Right lobe of liver (tissue), 6 donors: ENCODE results near the gene SLC4A4. TPM values are rescaled to one million over a fixed set of nuclear protein-coding genes. Genes with fewer than 3 reads are reported as not detected.
A peak's percentile ranks its signal among the peaks of the same experiment; 100 is the strongest.

Experiments
- ATAC-seq, 4 donors: fragments of 200-7000 bp; cut with Tn5 transposase; one replicate each; pipeline ENCODE4 v1.9.1; 2020; ENCODE audit warnings: mild to moderate bottlenecking in 4 of 4, moderate library complexity in 4 of 4
- DNase-seq, 3 donors: peaks; one replicate each; pipeline ENCODE4 v3.0.0-alpha.2; 2020
- H3K27ac ChIP-seq, 3 donors: fragments of 200-600 bp; one replicate each; pipeline ENCODE4 v1.8.0; 2022
- H3K27me3 ChIP-seq, 2 donors: fragments of 200-600 bp; one replicate each; pipeline ENCODE4 v1.8.0; 2022
- H3K36me3 ChIP-seq, 4 donors: fragments of 200-600 bp; sonication (generic) in 1 of 4; one replicate each; pipeline versions ENCODE4 v1.5.1 to v1.8.0; 2017 to 2022; ENCODE audit warnings: control low read depth in 1 of 4
- H3K4me1 ChIP-seq, 4 donors: fragments of 200-600 bp; sonication (generic) in 1 of 4; one replicate each; pipeline versions ENCODE4 v1.5.1 to v1.8.0; 2017 to 2022; ENCODE audit warnings: control low read depth in 1 of 4
- H3K4me3 ChIP-seq, 3 donors: fragments of 200-600 bp; one replicate each; pipeline ENCODE4 v1.8.0; 2022
- H3K9me3 ChIP-seq, 4 donors: fragments of 200-600 bp; sonication (generic) in 1 of 4; one replicate each; pipeline versions ENCODE4 v1.5.1 to v1.8.0; 2017 to 2022; ENCODE audit warnings: control low read depth in 1 of 4
- CTCF ChIP-seq, 4 donors: fragments of 200-600 bp in 3 of 4; fragments of 450-650 bp in 1 of 4; IDR thresholded peaks; one replicate each; pipeline versions ENCODE4 v1.5.1 to v1.8.0; 2016 to 2022; ENCODE audit warnings: antibody characterized with exemption in 4 of 4, mild to moderate bottlenecking in 2 of 4
- POLR2A ChIP-seq: fragments of 450-650 bp; IDR thresholded peaks from one replicate; pipeline ENCODE4 v1.6.1; 2017; ENCODE audit warnings: antibody characterized with exemption, mild to moderate bottlenecking
- WGBS: methylation state at CpG from one replicate; pipeline ENCODE4 v1.1.6; 2018; ENCODE audit warnings: low coverage, low lambda C conversion rate; ENCODE audit not compliant: insufficient coverage; ENCODE audit errors: missing lambda C conversion rate; 5-methylcytosine and 5-hydroxymethylcytosine counted together
- intact Hi-C, 2 donors: fragments of 100-400 bp; cut with DNase I; formaldehyde crosslinking; loops; one replicate each; pipeline versions ENCODE4 v1.11.2 to v1.14.1; 2022
- total RNA-seq, 6 experiments: library from RNA; depleted of rRNA in 2 of 6; stranded (reverse); fragments of >200 nt in 2 of 6; fragmentation: NEBNext Ultra II Directional in 3 of 6; extraction: Animal tissue kit (Norgen Biotek cat#: 25700) in 3 of 6; gene quantifications; one replicate each; pipeline versions ENCODE4 v1.1.0 to v1.2.4, GENCODE V29; 2016 to 2023
- donor health status: DM: no; HTN: yes; CAD: no.
- donor health status: DM: no; HTN: no; CAD: no.
- donor health status: DM: no; HTN: no; CAD: no.
- donor health status: DM: no; HTN: yes; CAD: no.
- donor health status: DM: no; HTN: yes; CAD: no.

The SLC4A4 gene
- total RNA-seq, 6 experiments from 2014 or later: 16.5 to 28.7 (median 24.4) TPM

- no peak overlapping the region for H3K4me3 ChIP-seq
- peak in 2 of 4 donors; percentile 31 to 89 for ATAC-seq
- no peaks in the 10 kb centered on the region for H3K27me3 ChIP-seq
- H3K36me3 ChIP-seq: no peaks in the 10 kb centered on the region
- no peaks in the 10 kb centered on the region for H3K4me1 ChIP-seq
- intact Hi-C loops: no loop called here
- no peak overlapping the region for H3K27ac ChIP-seq
- no peak for DNase-seq
- no peak for TF ChIP-seq CTCF (IDR thresholded peaks at IDR 0.05)
- TF ChIP-seq POLR2A: no peak
- H3K9me3 ChIP-seq: no peaks in the 10 kb centered on the region
Observed at GRCh38 chr4:71417150-71417549, 78.3 kb downstream of the SLC4A4 start.

- ATAC-seq (no peak), DNase-seq (no peak)
- TF ChIP-seq CTCF (IDR thresholded peaks at IDR 0.05): no peak
- no peak for TF ChIP-seq POLR2A
- no peaks in the 10 kb centered on the region for H3K27me3 ChIP-seq
- H3K9me3 ChIP-seq: no peaks in the 10 kb centered on the region
- H3K36me3 ChIP-seq: no peaks in the 10 kb centered on the region
- intact Hi-C loops: no loop called here
- WGBS: 80% methylated on average over 2 of the region's 2 CpGs
- H3K4me3 ChIP-seq: no peak overlapping the region
- no peak overlapping the region for H3K27ac ChIP-seq
- peaks cover 0 to 6% (median 0%) of the 10 kb centered on the region in 4 donors for H3K4me1 ChIP-seq
Observed at GRCh38 chr4:71426381-71427042, 87.7 kb downstream of the SLC4A4 start.

DNA sequence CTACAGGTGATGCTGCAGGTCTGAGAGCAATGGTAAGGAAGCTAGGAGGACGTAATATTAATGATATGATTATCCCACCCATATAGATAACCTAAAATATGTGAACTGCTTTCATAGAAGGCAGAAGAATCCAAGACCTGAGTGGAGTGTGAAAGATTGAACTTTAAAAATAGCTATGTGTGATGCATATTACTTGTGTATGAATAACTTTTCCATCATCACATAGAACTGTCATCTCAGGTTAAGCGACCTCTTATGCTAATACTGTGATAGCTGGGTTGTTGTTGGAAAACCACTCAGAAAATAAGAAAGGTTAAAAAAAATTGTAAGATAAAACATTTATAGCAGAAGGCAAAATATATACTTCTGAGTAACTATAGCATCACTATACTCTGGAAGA is 90.3 kb downstream of the SLC4A4 start:
- H3K4me1 ChIP-seq: peaks cover 0 to 6% (median 0%) of the 10 kb centered on the region in 4 donors
- no peaks in the 10 kb centered on the region for H3K36me3 ChIP-seq
- no peak for TF ChIP-seq POLR2A
- intact Hi-C loops: no loop called here
- H3K4me3 ChIP-seq: no peak overlapping the region
- no peaks in the 10 kb centered on the region for H3K27me3 ChIP-seq
- no peak for DNase-seq
- no peak overlapping the region for H3K27ac ChIP-seq
- WGBS: 83% methylated on average over 2 of the region's 2 CpGs
- no peaks in the 10 kb centered on the region for H3K9me3 ChIP-seq
- no peak for ATAC-seq

GRCh38 chr4:71429962-71430361 is 91.1 kb downstream of the SLC4A4 start:
- DNase-seq (no peak), ATAC-seq (peak in 1 of 4 donors; percentile 11)
- H3K27ac ChIP-seq: peak overlapping the region in 1 of 3 donors; percentile 61
- no peak for TF ChIP-seq CTCF (IDR thresholded peaks at IDR 0.05)
- TF ChIP-seq POLR2A: no peak
- H3K9me3 ChIP-seq: no peaks in the 10 kb centered on the region
- no peaks in the 10 kb centered on the region for H3K36me3 ChIP-seq
- H3K27me3 ChIP-seq: no peaks in the 10 kb centered on the region
- no peak overlapping the region for H3K4me3 ChIP-seq
- intact Hi-C loops: no loop called here
- peaks cover 0 to 6% (median 0%) of the 10 kb centered on the region in 4 donors for H3K4me1 ChIP-seq

DNA sequence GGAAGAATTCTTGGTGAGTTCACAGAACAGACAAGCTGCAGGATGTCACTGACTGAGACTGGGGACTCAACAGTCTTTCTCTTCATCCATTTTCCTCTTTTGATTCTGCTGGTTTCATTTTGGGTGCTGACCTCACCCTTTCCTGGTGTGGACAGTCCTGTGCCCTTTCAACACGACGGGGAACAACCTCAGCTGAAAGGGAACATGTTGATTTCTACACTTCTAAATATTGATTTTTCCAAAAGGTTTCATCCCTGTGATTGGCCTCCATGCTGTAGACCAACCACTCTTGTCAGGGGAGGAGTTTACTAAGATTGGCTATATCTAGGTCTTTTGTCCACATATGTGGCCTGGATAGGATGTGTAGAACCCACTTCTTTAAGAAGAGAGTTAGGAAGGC is 91.8 kb downstream of the SLC4A4 start:
- Histone ChIP-seq H3K36me3 (no peaks in the 10 kb centered on the region), H3K4me1 (peaks cover 0 to 6% (median 0%) of the 10 kb centered on the region in 4 donors), H3K27ac (peak overlapping the region in 2 of 3 donors; percentile 49 to 61), H3K9me3 (no peaks in the 10 kb centered on the region), H3K27me3 (no peaks in the 10 kb centered on the region), H3K4me3 (no peak overlapping the region)
- 31% methylated on average over 2 of the region's 2 CpGs for WGBS
- TF ChIP-seq CTCF (IDR thresholded peaks at IDR 0.05) (no peak), POLR2A (peak; percentile 42)
- intact Hi-C loops: no loop called here
- ATAC-seq (peak; percentile 93 to 99 (median 98)), DNase-seq (peak in 2 of 3 donors; percentile 30 to 67)
